ENCODE measurements around the gene ERBB2.

Gene ERBB2

DNA sequence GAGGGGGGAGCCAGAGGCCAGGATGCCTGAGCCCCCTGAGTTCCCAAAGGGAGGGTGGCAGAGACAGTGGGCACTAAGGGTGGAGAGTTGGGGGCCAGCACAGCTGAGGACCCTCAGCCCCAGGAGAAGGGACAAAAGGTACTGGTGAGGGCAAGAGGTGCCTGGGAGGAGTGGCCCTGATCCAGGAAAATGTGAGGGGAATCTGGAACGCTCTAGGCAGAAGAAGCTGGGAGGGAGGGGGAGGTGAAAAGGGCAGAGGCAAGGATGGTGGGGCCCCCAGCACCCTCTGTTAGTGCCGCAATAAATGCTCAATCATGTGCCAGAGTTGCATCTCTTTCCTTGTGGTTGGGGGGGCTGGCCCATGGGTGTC lies 33.6 kb upstream of the ERBB2 start:
- no peak for DNase-seq

DNA sequence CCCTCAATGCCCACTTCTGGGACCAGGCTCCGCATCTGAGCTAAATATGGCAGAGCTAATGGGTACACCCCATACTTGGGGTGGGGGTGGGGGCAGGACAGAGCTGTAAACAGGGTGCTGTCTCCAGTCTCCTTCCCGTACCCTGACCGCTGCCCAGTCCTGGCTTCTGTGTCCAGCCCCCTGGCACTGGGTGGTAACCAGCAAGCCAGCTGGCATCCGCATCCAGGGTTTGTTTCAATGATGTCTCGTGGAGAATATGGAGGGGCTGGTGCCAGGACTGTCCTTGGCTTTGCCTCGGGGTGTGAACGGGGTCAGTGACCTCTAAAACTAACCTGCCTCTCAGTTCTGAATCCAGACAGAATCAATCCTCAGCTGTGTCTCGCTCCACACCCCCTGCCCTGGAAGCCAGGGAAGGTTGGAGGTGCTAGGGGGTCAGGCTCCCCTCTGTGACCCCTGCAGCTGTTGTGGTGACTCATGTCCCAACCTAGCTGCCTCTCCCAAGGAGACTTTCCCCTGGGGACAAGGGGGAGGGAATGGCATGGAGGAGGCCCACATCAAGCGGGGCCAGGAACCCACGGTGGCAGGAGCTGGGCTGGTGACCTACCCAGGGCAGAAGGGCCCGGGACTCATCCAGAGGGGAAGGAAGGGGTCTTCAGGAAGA lies 33.1 kb upstream of the ERBB2 start:
- DNase-seq = no peak

DNA sequence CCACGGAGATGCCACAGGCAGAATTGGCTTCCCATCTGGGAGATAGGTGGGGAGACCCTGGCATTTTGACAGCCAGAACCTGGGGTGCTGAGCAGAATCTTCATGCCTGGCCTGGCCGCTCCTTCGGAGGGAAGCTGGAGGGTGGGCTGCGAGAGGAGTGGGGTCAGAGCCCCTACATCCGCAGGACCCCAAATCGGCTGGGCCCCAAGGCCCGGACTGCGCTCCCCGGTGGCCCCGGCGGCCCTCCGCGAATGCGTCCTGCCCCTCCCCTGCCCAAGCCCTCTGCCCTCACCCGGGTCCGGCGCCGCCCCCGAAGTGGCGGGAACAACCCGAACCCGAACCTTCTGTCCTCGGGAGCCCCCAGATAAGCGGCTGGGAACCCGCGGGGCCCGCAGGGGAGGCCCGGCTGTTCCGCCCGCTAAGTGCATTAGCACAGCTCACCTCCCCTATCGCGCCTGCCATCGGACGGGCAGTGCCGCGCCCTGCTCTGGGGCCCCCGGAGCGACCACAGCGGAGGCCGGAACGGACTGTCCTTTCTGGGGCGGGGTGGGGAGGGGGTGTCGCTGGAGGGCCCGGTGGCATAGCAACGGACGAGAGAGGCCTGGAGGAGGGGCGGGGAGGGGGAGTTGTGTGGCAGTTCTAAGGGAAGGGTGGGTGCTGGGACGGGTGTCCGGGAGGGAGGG lies 32.5 kb upstream of the ERBB2 start:
- DNase-seq = no peak

DNA sequence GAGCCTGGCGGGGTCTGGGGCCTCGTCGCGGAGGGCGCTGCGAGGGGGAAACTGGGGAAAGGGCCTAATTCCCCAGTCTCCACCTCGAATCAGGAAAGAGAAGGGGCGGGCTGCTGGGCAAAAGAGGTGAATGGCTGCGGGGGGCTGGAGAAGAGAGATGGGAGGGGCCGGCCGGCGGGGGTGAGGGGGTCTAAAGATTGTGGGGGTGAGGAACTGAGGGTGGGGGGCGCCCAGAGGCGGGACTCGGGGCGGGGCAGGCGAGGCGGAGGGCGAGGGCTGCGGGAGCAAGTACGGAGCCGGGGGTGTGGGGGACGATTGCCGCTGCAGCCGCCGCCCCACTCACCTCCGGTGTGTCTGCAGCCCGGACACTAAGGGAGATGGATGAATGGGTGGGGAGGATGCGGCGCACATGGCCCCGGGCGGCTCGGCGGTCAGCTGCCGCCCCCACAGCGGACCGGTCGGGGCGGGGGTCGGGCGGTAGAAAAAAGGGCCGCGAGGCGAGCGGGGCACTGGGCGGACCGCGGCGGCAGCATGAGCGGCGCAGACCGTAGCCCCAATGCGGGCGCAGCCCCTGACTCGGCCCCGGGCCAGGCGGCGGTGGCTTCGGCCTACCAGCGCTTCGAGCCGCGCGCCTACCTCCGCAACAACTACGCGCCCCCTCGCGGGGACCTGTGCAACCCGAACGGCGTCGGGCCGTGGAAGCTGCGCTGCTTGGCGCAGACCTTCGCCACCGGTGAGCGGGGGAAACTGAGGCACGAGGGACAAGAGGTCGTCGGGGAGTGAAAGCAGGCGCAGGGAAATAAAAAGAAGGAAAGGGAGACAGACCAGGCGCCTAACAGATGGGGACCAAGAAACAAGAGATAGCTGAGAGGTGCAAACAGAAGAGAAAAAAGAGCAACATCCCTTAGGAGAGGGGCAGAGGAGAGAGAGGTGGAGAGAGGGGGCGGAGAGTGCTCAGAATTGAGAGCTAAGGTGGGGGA lies 31.6 kb upstream of the ERBB2 start, which contains the start of gene PNMT:
PNMT (plus strand) TSS at position 509 of the 980 bp plus-strand sequence; CDS start at position 532, 23 bp downstream.
- no peak for DNase-seq

DNA sequence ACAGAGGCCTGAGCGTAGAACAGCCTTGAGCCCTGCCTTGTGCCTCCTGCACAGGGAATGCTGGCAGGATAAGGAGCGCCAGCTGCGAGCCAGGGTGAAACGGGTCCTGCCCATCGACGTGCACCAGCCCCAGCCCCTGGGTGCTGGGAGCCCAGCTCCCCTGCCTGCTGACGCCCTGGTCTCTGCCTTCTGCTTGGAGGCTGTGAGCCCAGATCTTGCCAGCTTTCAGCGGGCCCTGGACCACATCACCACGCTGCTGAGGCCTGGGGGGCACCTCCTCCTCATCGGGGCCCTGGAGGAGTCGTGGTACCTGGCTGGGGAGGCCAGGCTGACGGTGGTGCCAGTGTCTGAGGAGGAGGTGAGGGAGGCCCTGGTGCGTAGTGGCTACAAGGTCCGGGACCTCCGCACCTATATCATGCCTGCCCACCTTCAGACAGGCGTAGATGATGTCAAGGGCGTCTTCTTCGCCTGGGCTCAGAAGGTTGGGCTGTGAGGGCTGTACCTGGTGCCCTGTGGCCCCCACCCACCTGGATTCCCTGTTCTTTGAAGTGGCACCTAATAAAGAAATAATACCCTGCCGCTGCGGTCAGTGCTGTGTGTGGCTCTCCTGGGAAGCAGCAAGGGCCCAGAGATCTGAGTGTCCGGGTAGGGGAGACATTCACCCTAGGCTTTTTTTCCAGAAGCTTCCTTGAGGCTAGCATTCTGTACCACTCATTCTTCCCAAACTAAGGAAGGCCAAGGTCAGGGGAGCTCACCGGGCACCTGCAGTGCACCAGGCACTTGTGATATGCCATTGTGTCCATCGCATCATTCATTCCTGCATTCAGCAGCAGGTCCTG lies 29.7 kb upstream of the ERBB2 start:
- no peak for DNase-seq

DNA sequence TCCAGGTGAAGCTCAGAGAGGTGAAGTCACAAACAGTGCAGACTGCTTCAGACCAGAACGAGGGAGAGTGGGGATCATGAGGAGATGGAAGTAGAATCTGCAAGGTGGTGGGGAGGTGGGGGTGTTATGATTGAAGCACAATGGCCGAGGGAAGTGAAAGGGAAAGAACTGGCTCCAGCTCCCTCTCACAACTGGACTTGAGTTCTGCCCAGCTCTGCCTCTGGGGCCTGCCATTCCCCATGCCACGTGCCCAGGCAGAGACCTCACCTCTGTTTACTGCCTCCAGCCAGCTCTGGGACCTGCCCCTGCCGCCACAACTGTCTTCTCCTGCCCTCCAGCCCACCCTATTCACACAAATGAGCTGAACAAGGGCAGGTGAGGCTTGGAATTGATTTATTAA lies 29.1 kb upstream of the ERBB2 start:
- no peak for DNase-seq

DNA sequence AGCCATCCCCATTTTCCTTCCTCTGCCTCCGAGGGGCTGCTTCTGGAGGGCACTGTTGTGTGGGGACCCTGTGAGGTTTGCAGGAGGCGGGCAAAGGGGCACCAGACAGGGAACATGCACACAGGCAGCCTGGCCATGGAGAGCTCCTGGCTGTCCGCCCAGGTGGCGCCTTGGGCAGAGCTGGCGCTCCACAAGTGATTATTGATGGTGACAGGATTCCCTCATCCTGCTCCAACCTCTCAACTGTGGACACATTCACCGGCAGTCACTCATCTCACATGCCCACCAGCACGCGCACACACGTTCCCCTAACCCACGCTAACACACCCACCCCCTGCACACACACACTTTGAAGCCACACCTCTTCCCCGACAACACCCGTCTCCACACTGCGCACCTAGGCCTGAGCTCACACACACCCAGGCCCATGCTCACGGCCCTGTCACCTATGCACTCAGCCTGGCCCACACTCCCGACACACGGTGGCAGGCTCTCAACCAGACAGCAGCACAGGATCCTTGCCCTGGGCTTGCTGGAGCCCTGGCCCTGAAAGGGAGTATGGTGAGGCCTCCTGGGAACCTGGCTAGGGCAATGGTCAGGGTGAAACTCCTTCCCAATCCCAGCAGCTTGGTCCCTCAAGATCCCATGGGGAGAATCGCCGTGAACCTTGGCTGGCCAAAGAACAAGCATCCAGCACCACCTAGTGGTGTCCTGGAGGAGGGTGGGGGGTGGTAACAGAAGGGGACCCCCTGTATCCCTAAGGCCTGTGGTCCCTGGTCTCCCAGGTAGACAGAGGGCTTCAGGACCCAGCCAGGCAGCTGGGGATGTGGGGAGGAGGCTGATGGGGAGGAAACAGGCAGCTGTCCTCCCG lies 28.0 kb upstream of the ERBB2 start:
- DNase-seq = no peak

DNA sequence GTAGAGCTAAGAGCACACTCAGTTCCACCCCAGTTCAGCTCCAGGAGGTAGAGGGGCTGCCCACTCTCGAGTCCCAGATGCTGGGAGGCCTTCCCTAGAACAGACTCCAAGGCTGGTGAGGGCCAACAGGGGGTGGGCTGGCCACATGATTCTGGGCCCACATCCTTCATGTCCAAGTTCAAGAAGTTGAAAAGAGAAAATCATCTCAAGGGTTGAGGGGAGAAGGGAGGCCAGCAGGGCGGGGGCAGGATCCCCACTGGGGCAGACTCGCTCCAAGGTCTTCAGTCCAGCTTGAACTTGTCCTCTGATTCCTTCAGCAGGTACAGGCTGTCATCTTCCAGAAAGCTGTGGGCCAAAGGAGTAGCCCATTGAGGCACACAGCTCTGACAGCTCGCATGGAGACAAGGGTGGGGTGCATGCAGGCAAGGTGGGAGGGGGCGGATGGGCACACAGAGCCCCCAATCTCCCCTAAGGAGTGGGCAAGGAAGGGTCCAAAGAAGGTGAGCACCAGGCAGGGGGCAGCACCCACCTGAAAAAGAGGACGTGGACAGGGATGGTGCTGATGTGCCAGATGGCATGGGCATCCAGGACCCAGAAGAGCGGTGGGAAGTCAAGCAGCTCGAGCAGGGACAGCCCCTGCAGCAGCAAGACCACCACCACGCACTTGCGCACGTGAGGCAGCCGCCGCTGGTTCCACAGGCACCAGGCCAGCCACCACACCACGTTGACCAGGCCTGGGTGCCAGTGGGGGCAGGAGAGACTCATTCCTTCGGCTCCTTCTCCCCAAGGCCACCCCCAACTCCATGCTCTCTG lies 27.1 kb upstream of the ERBB2 start:
- DNase-seq = no peak

DNA sequence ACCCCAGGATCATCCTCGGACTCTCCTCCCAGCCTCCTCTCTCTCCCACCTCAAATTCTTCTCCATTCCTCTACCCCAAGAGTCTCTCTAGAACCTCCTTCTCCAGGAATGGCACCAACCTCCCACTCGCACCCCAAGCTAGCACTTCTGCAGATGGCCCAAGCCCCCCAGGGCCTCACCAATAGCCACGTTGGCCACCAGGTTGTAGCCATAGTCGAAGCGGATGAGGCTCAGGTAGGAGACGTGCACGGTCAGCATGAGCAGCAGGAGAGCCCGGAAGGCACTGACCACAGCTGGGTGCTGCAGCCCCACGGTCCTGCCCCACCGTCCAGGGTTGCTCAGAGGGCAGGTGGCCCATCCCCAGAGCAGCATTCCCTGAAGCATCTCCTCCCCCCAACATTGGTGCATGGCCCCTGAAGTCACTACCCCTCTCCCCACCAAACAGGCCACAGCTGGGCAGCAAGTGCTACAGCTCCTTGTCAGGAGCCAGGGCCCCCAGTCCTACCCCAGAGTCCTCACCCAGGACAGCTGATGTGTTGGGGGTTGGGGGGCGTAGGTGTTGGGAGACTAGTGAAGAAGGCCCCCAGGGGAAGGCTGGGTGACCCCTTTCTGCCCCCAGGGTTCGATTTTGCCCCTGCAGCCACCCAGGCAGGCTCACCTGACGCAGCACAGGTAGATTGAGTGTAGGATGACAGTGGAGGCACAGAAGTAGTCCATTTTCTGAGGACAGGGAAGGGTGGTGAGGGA lies 26.4 kb upstream of the ERBB2 start:
- no peak for DNase-seq

DNA sequence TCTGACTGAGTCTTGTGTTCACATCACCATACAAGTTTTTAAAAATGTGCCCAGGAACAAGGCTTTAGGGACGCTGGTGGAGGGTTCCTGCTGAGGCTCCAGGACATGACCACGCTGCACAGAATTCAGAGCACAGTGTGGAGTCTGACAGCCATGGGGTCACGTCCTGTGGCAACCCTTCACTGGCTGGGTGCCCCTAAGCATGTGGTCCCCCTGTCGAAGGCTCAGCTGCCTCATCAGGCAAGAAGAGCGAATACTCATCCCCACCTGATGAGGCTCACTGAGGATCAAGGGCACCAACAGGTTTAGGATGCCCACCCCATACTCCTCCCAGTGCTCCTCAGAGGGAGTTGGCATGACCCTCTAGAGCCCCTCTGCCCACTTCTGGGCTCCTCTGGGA lies 25.7 kb upstream of the ERBB2 start:
- DNase-seq = no peak

DNA sequence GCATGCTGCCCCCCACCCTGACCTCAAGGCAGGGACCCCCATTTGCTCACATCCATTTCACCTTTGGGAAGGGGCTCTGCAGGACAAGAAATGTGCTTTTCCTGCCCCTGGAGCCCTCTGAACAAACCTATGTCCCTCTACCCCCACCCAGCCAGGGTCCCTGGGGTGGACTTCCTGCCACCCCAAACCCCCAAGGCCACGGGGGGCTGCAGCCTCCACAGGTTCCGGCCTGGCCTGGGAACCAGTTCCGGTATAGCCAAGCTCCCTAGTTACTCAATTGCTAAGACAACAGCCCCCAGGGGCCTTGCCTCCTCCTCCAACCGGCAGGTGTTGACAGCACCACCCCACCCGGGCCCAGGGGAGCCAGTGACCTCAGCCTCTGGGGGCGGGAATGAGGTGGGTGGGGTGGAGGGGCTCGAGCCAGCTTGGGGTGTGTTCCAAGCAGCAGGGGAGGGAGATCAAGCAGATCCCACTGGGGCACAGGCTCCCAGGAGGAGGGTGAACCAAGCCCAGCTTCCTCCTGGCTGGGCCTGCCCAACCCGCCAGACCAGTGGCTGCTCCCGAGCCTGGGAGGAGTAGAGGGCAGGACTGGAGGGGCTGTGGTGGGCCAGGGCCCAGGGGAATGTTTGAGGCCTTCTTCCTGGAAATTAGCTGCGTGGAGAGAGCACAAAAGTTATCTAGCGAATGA lies 25.0 kb upstream of the ERBB2 start:
- DNase-seq = peak; percentile 58

DNA sequence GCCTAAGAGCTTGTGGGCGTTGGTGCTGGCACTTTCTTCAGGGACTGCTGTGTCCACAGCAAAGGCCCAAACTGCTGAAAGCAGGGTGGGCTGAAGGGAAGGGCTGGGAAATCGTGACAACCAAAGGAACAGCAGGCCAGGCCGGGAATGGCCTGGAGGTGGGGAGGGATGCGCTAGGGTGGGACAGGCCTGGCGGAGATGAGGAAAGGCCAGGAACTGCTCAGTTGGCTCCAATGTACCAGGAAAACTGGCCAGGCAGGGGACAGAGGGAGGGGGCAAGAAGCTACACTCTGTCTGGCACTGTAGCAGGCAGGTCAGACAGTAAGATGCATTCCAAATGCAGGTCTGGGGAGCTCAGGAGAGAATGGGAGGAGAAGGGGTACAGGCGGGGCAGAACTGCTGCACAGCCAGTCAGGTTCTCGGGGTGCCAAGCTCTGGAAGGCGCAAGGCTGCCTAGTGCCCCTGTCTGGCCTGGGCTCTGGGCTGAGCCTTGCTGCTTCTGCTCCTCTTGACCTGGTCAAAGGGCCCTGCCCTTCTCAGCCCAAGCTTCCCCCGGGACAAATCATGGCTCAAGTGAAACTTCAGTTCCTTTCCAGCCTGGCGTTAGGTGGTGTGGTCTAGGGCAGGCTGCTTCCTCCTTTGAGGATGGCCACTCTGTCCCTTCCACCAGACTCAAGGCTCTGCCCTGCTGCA lies 24.3 kb upstream of the ERBB2 start:
- DNase-seq = no peak

DNA sequence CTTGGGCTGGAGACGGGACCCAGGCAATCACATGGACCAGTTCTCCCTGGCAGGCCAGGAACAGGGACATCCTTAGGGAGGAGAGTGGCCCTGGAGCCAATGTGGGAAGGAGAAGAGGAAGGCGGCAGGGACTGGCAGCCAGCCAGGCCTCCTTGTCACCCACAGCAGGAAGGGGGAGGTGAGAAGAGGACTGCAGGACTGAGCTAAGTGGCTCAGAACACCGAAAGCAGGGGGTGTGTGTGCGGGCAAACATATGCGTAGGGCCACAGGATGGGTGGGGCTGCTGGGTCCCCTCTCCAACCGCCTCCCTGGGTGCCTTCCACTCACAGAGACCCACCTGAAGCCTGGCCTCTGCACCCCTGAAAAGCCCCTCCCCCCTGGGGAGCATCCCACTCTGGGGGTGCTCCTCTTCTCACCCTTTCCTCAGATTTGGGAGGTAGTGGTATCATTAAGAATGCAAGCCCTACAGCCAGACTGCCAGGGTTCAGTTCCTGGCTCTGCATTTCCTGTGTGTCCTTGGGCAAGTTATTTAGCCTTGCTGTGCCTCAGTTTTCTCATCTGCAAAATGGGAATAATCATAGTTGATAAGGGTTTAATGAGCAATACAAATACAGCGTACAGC lies 23.6 kb upstream of the ERBB2 start:
- peak; percentile 20 for DNase-seq

DNA sequence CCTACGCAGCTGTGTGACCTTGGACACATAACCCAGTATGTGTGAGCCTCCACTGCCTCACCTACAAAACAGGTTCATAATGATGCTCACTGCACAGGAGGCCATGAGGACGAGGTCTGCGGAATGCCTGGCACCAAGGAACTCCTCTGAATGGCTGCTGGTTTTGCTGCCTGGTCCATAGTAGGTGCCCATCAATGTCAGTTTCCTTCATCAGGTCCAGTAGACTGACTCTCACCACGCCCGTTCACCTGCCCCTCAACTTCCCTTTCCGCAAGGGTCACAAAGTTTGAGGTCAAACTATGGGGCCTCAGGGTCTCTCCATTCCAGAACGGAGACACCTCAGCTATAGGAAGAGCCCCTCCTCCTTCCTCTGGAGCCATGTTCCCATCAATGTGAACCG lies 22.8 kb upstream of the ERBB2 start:
- no peak for DNase-seq

DNA sequence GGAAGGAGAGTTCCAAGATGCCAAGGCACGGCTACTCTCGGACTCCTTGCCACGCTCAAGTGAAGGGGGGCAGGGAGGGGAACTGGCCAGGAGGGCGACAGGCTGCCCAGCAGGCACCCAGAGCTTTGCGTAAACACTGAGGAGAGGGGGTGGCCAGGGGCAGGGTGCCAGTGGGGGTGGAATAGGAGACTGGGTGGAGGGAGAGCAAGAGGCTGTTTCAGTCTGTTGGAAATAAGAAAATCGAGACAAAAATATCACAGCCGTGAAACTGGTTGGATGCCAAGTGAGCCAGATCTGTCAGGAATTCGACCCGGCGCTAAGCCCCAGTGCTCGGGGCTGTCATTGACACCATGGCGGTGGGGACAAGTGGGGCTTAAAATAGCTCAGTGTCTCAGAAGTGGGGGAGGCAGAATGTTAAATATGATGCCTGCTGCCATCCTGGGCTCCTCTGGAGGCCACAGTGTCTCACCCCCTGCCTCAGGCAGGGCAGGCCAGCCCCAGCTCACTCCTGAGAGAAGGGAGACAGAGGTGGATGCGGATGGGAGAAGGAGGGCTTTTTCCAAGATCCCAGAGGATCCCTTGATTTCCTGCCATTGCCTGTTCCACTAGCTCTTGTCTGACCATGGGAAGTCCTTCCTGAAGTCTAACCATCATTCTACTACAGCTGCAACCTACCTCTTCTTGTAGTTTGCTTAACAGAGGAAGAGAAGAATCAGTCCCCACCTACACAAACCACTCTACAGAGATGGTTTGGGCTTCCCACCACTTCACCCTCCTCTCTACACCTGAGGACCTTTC lies 22.1 kb upstream of the ERBB2 start:
- DNase-seq = no peak

DNA sequence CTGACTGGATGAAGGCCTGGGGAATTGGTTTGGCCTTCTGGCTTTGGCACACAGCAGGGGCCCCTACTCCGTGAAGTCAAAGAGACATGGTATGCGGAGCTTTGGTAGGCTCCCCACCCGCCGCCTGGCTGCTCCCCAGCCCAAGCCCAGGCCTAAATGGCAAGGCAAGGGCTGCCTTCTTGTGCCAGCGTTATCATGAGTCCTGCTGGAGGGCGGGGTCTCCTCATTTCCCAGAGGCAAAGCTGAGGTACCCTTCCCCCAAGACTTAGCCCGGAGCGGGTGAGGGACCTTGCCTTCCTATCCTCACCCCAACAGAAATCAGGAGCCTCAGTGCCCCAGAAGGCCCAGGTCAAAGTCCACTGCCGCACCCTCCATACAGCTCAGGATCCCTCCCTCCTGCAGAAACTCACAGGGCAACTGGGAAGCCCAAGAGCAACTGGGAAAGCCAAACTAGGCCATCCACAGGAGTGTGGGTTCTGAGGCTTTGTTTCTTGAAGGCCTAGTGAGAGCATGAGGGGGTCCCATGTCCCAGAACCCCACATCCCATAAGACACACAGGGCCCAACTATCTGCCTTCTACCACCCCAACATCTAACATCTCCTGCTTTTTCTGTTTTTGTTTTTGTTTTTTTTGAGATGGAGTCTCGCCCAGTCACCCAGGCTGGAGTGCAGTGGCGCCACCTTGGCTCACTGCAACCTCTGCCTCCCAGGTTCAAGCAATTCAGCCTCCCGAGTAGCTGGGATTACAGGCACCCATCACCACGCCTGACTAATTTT lies 21.3 kb upstream of the ERBB2 start:
- no peak for DNase-seq
